Activated naive CD8-positive, alpha-beta T cell treated with anti-CD3 and anti-CD28 coated beads for 36 hours (primary cell): ENCODE measurements around the gene FOXD4L5. TPM values are rescaled to one million over a fixed set of nuclear protein-coding genes. Genes with fewer than 3 reads are reported as not detected.
"Not testable (repeated sequence)": the region's sequence is repeated elsewhere in the genome, so short reads cannot be mapped to it uniquely, and the experiment has no call there.

Experiments used
- DNase-seq: peaks from one replicate; pipeline ENCODE4 v3.0.0; 2021
- H3K27ac Mint-ChIP-seq: one replicate; pipeline ENCODE4 v1.8.0; 2022; ENCODE audit warnings: mild to moderate bottlenecking, moderate library complexity, mixed read lengths
- H3K27me3 Mint-ChIP-seq: one replicate; pipeline ENCODE4 v1.8.0; 2022; ENCODE audit warnings: mild to moderate bottlenecking, mixed read lengths
- H3K36me3 Mint-ChIP-seq: one replicate; pipeline ENCODE4 v1.8.0; 2021; ENCODE audit warnings: mild to moderate bottlenecking, mixed read lengths
- H3K4me1 Mint-ChIP-seq: one replicate; pipeline ENCODE4 v1.8.0; 2021; ENCODE audit warnings: mixed read lengths
- H3K4me3 Mint-ChIP-seq: one replicate; pipeline ENCODE4 v1.8.0; 2022; ENCODE audit warnings: mild to moderate bottlenecking, moderate library complexity, mixed read lengths
- H3K9me3 Mint-ChIP-seq: one replicate; pipeline ENCODE4 v1.8.0; 2022; ENCODE audit warnings: mixed read lengths
- total RNA-seq, 2 experiments: library from RNA; stranded (reverse); gene quantifications; one replicate each; pipeline ENCODE4 v1.2.3, GENCODE V29; 2021

FOXD4L5 gene
- under 1 TPM in 1 of 2 experiments, not detected in 1; 0.10 TPM for total RNA-seq

- DNase-seq, H3K4me3 Mint-ChIP-seq, H3K27me3 Mint-ChIP-seq, H3K27ac Mint-ChIP-seq, H3K4me1 Mint-ChIP-seq, H3K9me3 Mint-ChIP-seq, H3K36me3 Mint-ChIP-seq: not testable (repeated sequence)
Measured at GRCh38 chr9:65285109-65285508, at the start of gene FOXD4L5. FOXD4L5 (minus strand) TSS chr9:65285209; CDS start chr9:65284377, 832 bp downstream.

- not testable (repeated sequence) for H3K4me3 Mint-ChIP-seq
Measured at GRCh38 chr9:65283943-65284342, 1.1 kb downstream of the FOXD4L5 start.

GRCh38 chr9:65282976-65283375 lies 2.0 kb downstream of the FOXD4L5 start:
- not testable (repeated sequence) for H3K4me1 Mint-ChIP-seq, H3K27ac Mint-ChIP-seq, H3K4me3 Mint-ChIP-seq, H3K36me3 Mint-ChIP-seq, H3K27me3 Mint-ChIP-seq, H3K9me3 Mint-ChIP-seq, DNase-seq

More at GRCh38 chr9:65283943-65284342, 1.1 kb downstream of the FOXD4L5 start:
- H3K4me1 Mint-ChIP-seq, H3K27me3 Mint-ChIP-seq, H3K9me3 Mint-ChIP-seq, H3K36me3 Mint-ChIP-seq, H3K27ac Mint-ChIP-seq: not testable (repeated sequence)
- DNase-seq = peak; percentile 0
